Activated T-helper 1 cell treated with anti-CD3 and anti-CD28 coated beads, Interleukin-12 subunit alpha, Interleukin-12 subunit beta, Interleukin-2, Interleukin-4 antibody, amounts not matched to agents 30 ng/mL and 10 ng/mL and 1 ng/mL, durations not matched to agents 14 hours and 24 hours and 36 hours (primary cell): ENCODE measurements around the gene MEX3C. TPM values are rescaled to one million over a fixed set of nuclear protein-coding genes. Genes with fewer than 3 reads are reported as not detected.

Experiments used
- DNase-seq: peaks from one replicate; pipeline ENCODE4 v3.0.0; 2021; ENCODE audit warnings: low spot score
- H3K27ac Mint-ChIP-seq: one replicate; pipeline ENCODE4 v1.8.0; 2021; ENCODE audit warnings: mild to moderate bottlenecking, mixed read lengths
- H3K27me3 Mint-ChIP-seq: one replicate; pipeline ENCODE4 v1.8.0; 2022; ENCODE audit warnings: mild to moderate bottlenecking, moderate library complexity, mixed read lengths; ENCODE audit not compliant: insufficient read depth
- H3K36me3 Mint-ChIP-seq: one replicate; pipeline ENCODE4 v1.8.0; 2021; ENCODE audit warnings: low read depth, mixed read lengths
- H3K4me1 Mint-ChIP-seq: one replicate; pipeline ENCODE4 v1.8.0; 2021; ENCODE audit warnings: low read depth, mixed read lengths
- H3K4me3 Mint-ChIP-seq: one replicate; pipeline ENCODE4 v1.8.0; 2021; ENCODE audit warnings: mild to moderate bottlenecking, moderate library complexity, mixed read lengths
- H3K9me3 Mint-ChIP-seq: one replicate; pipeline ENCODE4 v1.8.0; 2021; ENCODE audit warnings: mixed read lengths
- intact Hi-C: fragments of 100-400 bp; cut with micrococcal nuclease; formaldehyde crosslinking; loops from one replicate; pipeline ENCODE4 v1.15.1; 2024
- total RNA-seq: library from RNA; stranded (reverse); gene quantifications from 2 replicates; pipeline ENCODE4 v1.2.3, GENCODE V29; 2022

Gene MEX3C
- total RNA-seq, 1 donor from 2014 or later = 68.0 TPM

- DNase-seq = no peak
- Mint-ChIP-seq H3K4me1 (peaks cover 9% of the 10 kb centered on the region), H3K9me3 (no peaks in the 10 kb centered on the region), H3K27ac (no peak overlapping the region), H3K27me3 (peaks cover 3% of the 10 kb centered on the region), H3K4me3 (no peak overlapping the region), H3K36me3 (no peaks in the 10 kb centered on the region)
- intact Hi-C loops = no loop called here
These were observed 58.5 kb downstream of the MEX3C start for GRCh38 chr18:51138936-51139335.

GRCh38 chr18:51137891-51138290, 59.6 kb downstream of the MEX3C start:
- no peak for DNase-seq
- Mint-ChIP-seq H3K27me3 (peaks cover 3% of the 10 kb centered on the region), H3K9me3 (no peaks in the 10 kb centered on the region), H3K4me1 (peaks cover 9% of the 10 kb centered on the region), H3K27ac (no peak overlapping the region), H3K4me3 (no peak overlapping the region), H3K36me3 (no peaks in the 10 kb centered on the region)
- intact Hi-C loops = no loop called here

GRCh38 chr18:51137026-51137729, 60.3 kb downstream of the MEX3C start:
- no peaks in the 10 kb centered on the region for H3K36me3 Mint-ChIP-seq
- no peak overlapping the region for H3K4me3 Mint-ChIP-seq
- H3K4me1 Mint-ChIP-seq = peaks cover 7% of the 10 kb centered on the region
- no peak overlapping the region for H3K27ac Mint-ChIP-seq
- DNase-seq = no peak
- intact Hi-C loops = no loop called here
- peaks cover 3% of the 10 kb centered on the region for H3K27me3 Mint-ChIP-seq
- no peaks in the 10 kb centered on the region for H3K9me3 Mint-ChIP-seq

- no peaks in the 10 kb centered on the region for H3K36me3 Mint-ChIP-seq
- H3K9me3 Mint-ChIP-seq = peaks cover 7% of the 10 kb centered on the region
- H3K27me3 Mint-ChIP-seq = no peaks in the 10 kb centered on the region
- H3K27ac Mint-ChIP-seq = no peak overlapping the region
- no peak overlapping the region for H3K4me3 Mint-ChIP-seq
- intact Hi-C loops = no loop called here
- H3K4me1 Mint-ChIP-seq = no peaks in the 10 kb centered on the region
- no peak for DNase-seq
These were observed 61.7 kb downstream of the MEX3C start for GRCh38 chr18:51135795-51136194.

GRCh38 chr18:51135364-51135763, 62.1 kb downstream of the MEX3C start:
- Mint-ChIP-seq H3K36me3 (no peaks in the 10 kb centered on the region), H3K9me3 (peaks cover 7% of the 10 kb centered on the region), H3K4me3 (no peak overlapping the region), H3K27me3 (no peaks in the 10 kb centered on the region), H3K27ac (no peak overlapping the region), H3K4me1 (no peaks in the 10 kb centered on the region)
- no peak for DNase-seq
- intact Hi-C loops = no loop called here

- H3K4me3 Mint-ChIP-seq = no peak overlapping the region
- H3K36me3 Mint-ChIP-seq = no peaks in the 10 kb centered on the region
- H3K9me3 Mint-ChIP-seq = peaks cover 7% of the 10 kb centered on the region
- intact Hi-C loops = no loop called here
- no peak overlapping the region for H3K27ac Mint-ChIP-seq
- H3K4me1 Mint-ChIP-seq = no peaks in the 10 kb centered on the region
- no peaks in the 10 kb centered on the region for H3K27me3 Mint-ChIP-seq
- DNase-seq = no peak
These were observed 62.8 kb downstream of the MEX3C start for GRCh38 chr18:51134721-51135120.

GRCh38 chr18:51133580-51134160, 63.8 kb downstream of the MEX3C start:
- no peaks in the 10 kb centered on the region for H3K27me3 Mint-ChIP-seq
- H3K27ac Mint-ChIP-seq = no peak overlapping the region
- no peak overlapping the region for H3K4me3 Mint-ChIP-seq
- intact Hi-C loops = no loop called here
- H3K9me3 Mint-ChIP-seq = peaks cover 7% of the 10 kb centered on the region
- no peaks in the 10 kb centered on the region for H3K4me1 Mint-ChIP-seq
- no peaks in the 10 kb centered on the region for H3K36me3 Mint-ChIP-seq
- no peak for DNase-seq

- Mint-ChIP-seq H3K9me3 (peaks cover 7% of the 10 kb centered on the region), H3K27ac (no peak overlapping the region), H3K4me1 (no peaks in the 10 kb centered on the region), H3K36me3 (no peaks in the 10 kb centered on the region), H3K4me3 (no peak overlapping the region), H3K27me3 (no peaks in the 10 kb centered on the region)
- DNase-seq = no peak
- intact Hi-C loops = no loop called here
These were observed 65.1 kb downstream of the MEX3C start for GRCh38 chr18:51132256-51132935.

GRCh38 chr18:51128533-51128932, 68.9 kb downstream of the MEX3C start:
- H3K27me3 Mint-ChIP-seq = no peaks in the 10 kb centered on the region
- H3K27ac Mint-ChIP-seq = no peak overlapping the region
- peaks cover 7% of the 10 kb centered on the region for H3K9me3 Mint-ChIP-seq
- no peaks in the 10 kb centered on the region for H3K4me1 Mint-ChIP-seq
- no peaks in the 10 kb centered on the region for H3K36me3 Mint-ChIP-seq
- intact Hi-C loops = no loop called here
- no peak overlapping the region for H3K4me3 Mint-ChIP-seq
- no peak for DNase-seq

GRCh38 chr18:51127664-51128063, 69.8 kb downstream of the MEX3C start:
- DNase-seq = no peak
- H3K36me3 Mint-ChIP-seq = no peaks in the 10 kb centered on the region
- no peak overlapping the region for H3K4me3 Mint-ChIP-seq
- intact Hi-C loops = no loop called here
- peaks cover 7% of the 10 kb centered on the region for H3K9me3 Mint-ChIP-seq
- H3K4me1 Mint-ChIP-seq = no peaks in the 10 kb centered on the region
- no peak overlapping the region for H3K27ac Mint-ChIP-seq
- no peaks in the 10 kb centered on the region for H3K27me3 Mint-ChIP-seq

- Mint-ChIP-seq H3K9me3 (no peaks in the 10 kb centered on the region), H3K4me1 (no peaks in the 10 kb centered on the region), H3K27me3 (no peaks in the 10 kb centered on the region), H3K27ac (no peak overlapping the region), H3K4me3 (no peak overlapping the region), H3K36me3 (no peaks in the 10 kb centered on the region)
- intact Hi-C loops = no loop called here
- no peak for DNase-seq
These were observed 71.5 kb downstream of the MEX3C start for GRCh38 chr18:51125976-51126375.
